Transverse colon (tissue), 4 donors: ENCODE measurements around the gene RAB36. TPM values are rescaled to one million over a fixed set of nuclear protein-coding genes. Genes with fewer than 3 reads are reported as not detected.

ENCODE experiments used
- DNase-seq: peaks from one replicate; pipeline ENCODE4 v3.0.0-alpha.2; 2019
- H3K27ac ChIP-seq, 4 donors: fragments of 200-600 bp; sonication (generic); 2 replicates each; pipeline ENCODE4 v1.5.1; 2016 to 2018; ENCODE audit warnings: inconsistent platforms in 4 of 4
- H3K27me3 ChIP-seq: fragments of 200-600 bp; sonication (generic); 2 replicates; pipeline ENCODE4 v1.5.1; 2017; ENCODE audit warnings: inconsistent platforms
- H3K36me3 ChIP-seq, 4 donors: fragments of 200-600 bp; sonication (generic); 2 replicates each; pipeline ENCODE4 v1.5.1; 2017 to 2019; ENCODE audit warnings: inconsistent platforms in 4 of 4
- H3K4me1 ChIP-seq, 4 donors: fragments of 200-600 bp; sonication (generic); 2 replicates each; pipeline ENCODE4 v1.5.1; 2017 to 2020; ENCODE audit warnings: inconsistent platforms in 4 of 4
- H3K4me3 ChIP-seq, 4 donors: fragments of 200-600 bp; sonication (generic); 1 replicate in 1 of 4; 2 replicates in 3 of 4; pipeline versions ENCODE4 v1.5.1 to v1.6.1; 2017 to 2019; ENCODE audit warnings: inconsistent platforms in 4 of 4
- H3K9me3 ChIP-seq, 2 donors: fragments of 200-600 bp; sonication (generic); 2 replicates each; pipeline ENCODE4 v1.5.1; 2017 to 2019; ENCODE audit warnings: inconsistent platforms in 2 of 2
- CTCF ChIP-seq, 5 experiments: fragments of 200-600 bp in 3 of 5; fragments of 450-650 bp in 2 of 5; sonication (generic) in 3 of 5; IDR thresholded peaks; 1 replicate in 2 of 5; 2 replicates in 3 of 5; pipeline ENCODE4 v1.5.1; 2016 to 2017; ENCODE audit warnings: antibody characterized with exemption in 5 of 5, inconsistent platforms in 3 of 5, mild to moderate bottlenecking in 2 of 5, moderate library complexity in 1 of 5
- EP300 ChIP-seq: sonication (generic); formaldehyde crosslinking; IDR thresholded peaks from one replicate; pipeline ENCODE4 v1.6.1; 2017; ENCODE audit warnings: antibody characterized with exemption, low read depth
- POLR2A ChIP-seq: fragments of 450-650 bp; IDR thresholded peaks from one replicate; pipeline ENCODE4 v1.6.1; 2016; ENCODE audit warnings: antibody characterized with exemption, mild to moderate bottlenecking, moderate library complexity
- POLR2AphosphoS5 ChIP-seq, 3 donors: sonication (generic); formaldehyde crosslinking; IDR thresholded peaks; one replicate each; pipeline ENCODE4 v1.6.1; 2016; ENCODE audit warnings: antibody characterized with exemption in 3 of 3
- WGBS, 2 donors: methylation state at CpG; one replicate each; pipeline ENCODE4 v1.1.5; 2018; ENCODE audit warnings: low coverage in 1 of 2; 5-methylcytosine and 5-hydroxymethylcytosine counted together
- in situ Hi-C, 4 donors: fragments of 200-750 bp; cut with MboI; loops; one replicate each; pipeline versions ENCODE4 v1.15.0 to v1.15.1; 2017; ENCODE audit warnings: low sequenced_read_pairs in 3 of 4, low pct_ligation_motif_present in 1 of 4, low pct_unique_long_range_greater_than_20kb in 1 of 4
- intact Hi-C: fragments of 100-400 bp; cut with DNase I; formaldehyde crosslinking; loops from one replicate; pipeline ENCODE4 v1.15.1; 2023; ENCODE audit warnings: low total_unique reads
- total RNA-seq, 4 donors: library from RNA; depleted of rRNA; stranded (reverse); fragments of >200 nt; gene quantifications; one replicate each; pipeline ENCODE4 v1.1.0, GENCODE V29; 2016

RAB36 gene
- total RNA-seq, 4 donors from 2014 or later: 0.37 to 1.1 (median 0.82) TPM; not detected in 1

DNA sequence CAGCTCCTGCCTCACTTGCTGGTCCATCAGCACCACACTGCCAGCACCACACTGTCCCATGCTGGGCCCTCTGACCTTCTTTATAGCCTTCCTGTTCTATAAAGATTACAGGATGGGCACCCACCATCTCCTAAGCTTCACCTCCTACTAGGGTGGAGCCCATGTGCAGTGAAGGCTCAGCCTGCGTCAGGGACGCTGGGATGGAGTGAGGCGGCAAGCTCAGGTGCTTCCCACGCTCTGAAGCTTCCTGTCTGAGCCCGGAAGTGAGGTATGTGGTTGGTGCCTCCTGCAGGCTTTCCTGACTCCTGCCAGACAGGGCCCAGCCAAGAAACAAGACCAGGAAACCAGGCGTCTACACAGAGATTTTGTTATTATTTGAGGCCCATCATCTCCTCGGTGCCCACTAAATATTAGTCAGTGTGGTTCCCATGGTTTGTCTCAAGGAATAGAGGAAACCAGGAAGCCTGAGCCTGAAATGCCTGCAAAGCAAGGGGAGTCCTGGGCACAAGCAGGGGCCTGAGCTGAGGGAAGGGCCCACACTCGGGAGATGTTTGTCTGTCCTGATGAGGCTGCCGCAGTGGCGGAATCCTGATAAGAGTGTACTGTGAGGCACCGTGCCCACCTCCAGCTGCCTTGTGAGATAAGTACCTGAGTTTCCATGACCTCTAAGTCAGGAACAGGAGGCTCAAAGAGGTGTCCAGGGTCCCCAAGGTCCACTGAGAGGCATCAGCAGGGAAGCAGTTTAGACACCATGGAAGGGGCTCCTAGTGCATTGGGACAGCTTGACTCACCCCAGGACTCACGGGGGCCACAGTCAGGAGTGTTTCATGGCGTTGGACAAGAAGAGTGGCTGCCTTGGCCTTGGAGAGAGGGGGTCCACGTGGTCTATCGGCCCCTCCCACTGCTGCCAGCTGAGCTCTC is 25.5 kb upstream of the RAB36 start:
- no peak for DNase-seq
- H3K4me1 ChIP-seq: no peaks in the 10 kb centered on the region
- WGBS, 2 donors: 79% methylated on average over 15 of the region's 15 CpGs; no CpG with 5 or more reads in 1 of the 2 donors
- H3K9me3 ChIP-seq: no peaks in the 10 kb centered on the region
- no peaks in the 10 kb centered on the region for H3K27me3 ChIP-seq
- H3K4me3 ChIP-seq: no peak overlapping the region
- no peak overlapping the region for H3K27ac ChIP-seq
- intact Hi-C loops (no loop called here), in situ Hi-C loops (loop anchor here (5.0 to 10.0 kb wide), 3 partner anchors 155 to 165 kb away; no protein-coding TSS in a partner anchor)
- no peak for TF ChIP-seq POLR2A
- TF ChIP-seq POLR2AphosphoS5 (IDR thresholded peaks at IDR 0.05): no peak
- TF ChIP-seq CTCF (IDR thresholded peaks at IDR 0.05): no peak
- TF ChIP-seq EP300: no peak
- H3K36me3 ChIP-seq: no peaks in the 10 kb centered on the region

GRCh38 chr22:23120415-23120899 is 24.8 kb upstream of the RAB36 start:
- 95 to 100% methylated on average over 2 to 7 of the region's 7 CpGs for WGBS, 2 donors
- no peaks in the 10 kb centered on the region for H3K9me3 ChIP-seq
- no peaks in the 10 kb centered on the region for H3K4me1 ChIP-seq
- no peaks in the 10 kb centered on the region for H3K27me3 ChIP-seq
- TF ChIP-seq POLR2AphosphoS5 (IDR thresholded peaks at IDR 0.05) (no peak), CTCF (IDR thresholded peaks at IDR 0.05) (no peak), POLR2A (no peak), EP300 (no peak)
- no peak overlapping the region for H3K4me3 ChIP-seq
- H3K36me3 ChIP-seq: no peaks in the 10 kb centered on the region
- intact Hi-C loops (no loop called here), in situ Hi-C loops (loop anchor here (5.0 to 10.0 kb wide), 3 partner anchors 156 to 166 kb away; no protein-coding TSS in a partner anchor)
- DNase-seq: no peak
- H3K27ac ChIP-seq: no peak overlapping the region

- TF ChIP-seq POLR2AphosphoS5 (IDR thresholded peaks at IDR 0.05) (no peak), POLR2A (no peak), CTCF (IDR thresholded peaks at IDR 0.05) (no peak), EP300 (no peak)
- Histone ChIP-seq H3K36me3 (no peaks in the 10 kb centered on the region), H3K27me3 (no peaks in the 10 kb centered on the region), H3K27ac (no peak overlapping the region), H3K4me1 (no peaks in the 10 kb centered on the region), H3K9me3 (no peaks in the 10 kb centered on the region), H3K4me3 (no peak overlapping the region)
- intact Hi-C loops (no loop called here), in situ Hi-C loops (loop anchor here (5.0 to 10.0 kb wide), 3 partner anchors 156 to 166 kb away; no protein-coding TSS in a partner anchor)
- DNase-seq: no peak
- WGBS, 2 donors: 95% methylated on average over 4 of the region's 4 CpGs; no CpG with 5 or more reads in 1 of the 2 donors
These were observed 24.3 kb upstream of the RAB36 start for GRCh38 chr22:23121000-23121421.

GRCh38 chr22:23121424-23121823 is 23.9 kb upstream of the RAB36 start:
- intact Hi-C loops: no loop called here
- 77 to 81% methylated on average over 8 to 9 of the region's 9 CpGs for WGBS, 2 donors

More at GRCh38 chr22:23121424-23121823, 23.9 kb upstream of the RAB36 start:
- in situ Hi-C loops: loop anchor here (5.0 to 10.0 kb wide), 3 partner anchors 157 to 167 kb away; no protein-coding TSS in a partner anchor
- Histone ChIP-seq H3K27me3 (no peaks in the 10 kb centered on the region), H3K4me3 (no peak overlapping the region), H3K36me3 (no peaks in the 10 kb centered on the region), H3K4me1 (no peaks in the 10 kb centered on the region), H3K27ac (no peak overlapping the region), H3K9me3 (no peaks in the 10 kb centered on the region)
- no peak for TF ChIP-seq POLR2AphosphoS5 (IDR thresholded peaks at IDR 0.05)
- no peak for DNase-seq
